ENCODE measurements around the gene PRRC2B. TPM values are rescaled to one million over a fixed set of nuclear protein-coding genes. Genes with fewer than 3 reads are reported as not detected.
A peak's percentile ranks its signal among the peaks of the same experiment; 100 is the strongest.

The PRRC2B gene
- total RNA-seq, 4 donors from 2014 or later: 81.7 to 159 (median 117) TPM

DNA sequence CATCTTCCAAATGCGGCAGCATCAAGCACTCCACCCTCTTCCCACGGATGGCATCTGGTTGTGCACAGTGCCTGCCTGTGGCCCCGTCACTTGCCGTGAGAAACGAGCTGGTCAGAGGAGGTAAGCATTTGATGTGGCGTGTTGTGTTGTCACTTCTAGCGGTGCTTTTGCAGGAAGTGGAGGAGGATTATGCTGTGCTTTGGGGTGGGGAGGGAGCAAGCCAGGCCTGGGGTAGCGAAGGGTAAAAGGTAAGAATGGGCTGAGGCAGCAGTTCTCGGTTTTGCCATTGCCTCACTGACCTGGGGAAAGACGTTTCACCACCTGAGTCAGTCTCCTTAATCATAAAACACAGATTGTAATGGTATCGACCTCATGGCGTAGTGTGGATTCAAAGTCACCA lies 106.5 kb downstream of the PRRC2B start:
- TF ChIP-seq POLR2A (IDR thresholded peaks at IDR 0.05) (no peak), CTCF (IDR thresholded peaks at IDR 0.05) (no peak)
- peaks cover 13 to 17% of the 10 kb centered on the region in 2 donors for H3K4me1 ChIP-seq
- H3K4me3 ChIP-seq (replicated peaks in 1 of 3): no peak overlapping the region
- H3K36me3 ChIP-seq: peaks cover 26 to 37% of the 10 kb centered on the region in 2 donors
- no peaks in the 10 kb centered on the region for H3K27me3 ChIP-seq
- WGBS, 2 donors: 81% methylated on average over 12 of the region's 12 CpGs
- H3K9me3 ChIP-seq: no peaks in the 10 kb centered on the region
- no peak for DNase-seq
- intact Hi-C loops (cut with DNase I): no loop called here
- H3K27ac ChIP-seq: no peak overlapping the region

DNA sequence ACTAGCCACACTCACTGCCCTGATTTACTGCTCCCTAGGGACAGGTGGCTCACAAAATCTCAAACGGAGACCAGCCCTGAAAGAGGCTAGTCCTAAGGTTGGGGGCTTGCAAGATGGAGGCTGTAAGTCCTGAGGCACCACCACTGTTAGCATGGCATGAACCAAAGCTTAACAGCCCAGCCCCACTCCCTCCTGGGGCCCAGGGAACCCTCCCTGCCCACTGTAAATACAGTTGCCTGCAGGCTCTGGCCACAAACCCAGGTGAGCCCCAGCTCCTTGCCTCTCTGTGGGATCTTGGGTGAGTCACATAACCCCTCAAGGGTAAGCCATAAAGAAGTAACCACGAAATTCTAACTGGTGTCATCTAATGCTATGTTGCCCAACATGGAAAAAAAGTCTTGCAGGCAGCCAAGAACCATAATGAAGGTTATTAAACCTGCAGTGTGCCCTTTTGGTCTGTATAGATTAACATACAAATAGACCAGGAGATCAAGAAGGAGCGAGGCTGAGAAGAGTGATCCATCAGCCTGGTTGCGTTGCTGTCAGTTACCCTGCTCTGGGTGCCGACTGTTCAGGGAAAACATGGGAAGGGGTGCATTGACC lies 107.2 kb downstream of the PRRC2B start:
- intact Hi-C loops (cut with DNase I): no loop called here
- Histone ChIP-seq H3K27me3 (no peaks in the 10 kb centered on the region), H3K4me3 (replicated peaks in 1 of 3) (no peak overlapping the region), H3K4me1 (peaks cover 13 to 17% of the 10 kb centered on the region in 2 donors), H3K36me3 (peaks cover 20 to 30% of the 10 kb centered on the region in 2 donors), H3K27ac (no peak overlapping the region), H3K9me3 (no peaks in the 10 kb centered on the region)
- 68 to 71% methylated on average over 5 of the region's 5 CpGs for WGBS, 2 donors
- TF ChIP-seq CTCF (IDR thresholded peaks at IDR 0.05) (no peak), POLR2A (IDR thresholded peaks at IDR 0.05) (no peak)
- no peak for DNase-seq

DNA sequence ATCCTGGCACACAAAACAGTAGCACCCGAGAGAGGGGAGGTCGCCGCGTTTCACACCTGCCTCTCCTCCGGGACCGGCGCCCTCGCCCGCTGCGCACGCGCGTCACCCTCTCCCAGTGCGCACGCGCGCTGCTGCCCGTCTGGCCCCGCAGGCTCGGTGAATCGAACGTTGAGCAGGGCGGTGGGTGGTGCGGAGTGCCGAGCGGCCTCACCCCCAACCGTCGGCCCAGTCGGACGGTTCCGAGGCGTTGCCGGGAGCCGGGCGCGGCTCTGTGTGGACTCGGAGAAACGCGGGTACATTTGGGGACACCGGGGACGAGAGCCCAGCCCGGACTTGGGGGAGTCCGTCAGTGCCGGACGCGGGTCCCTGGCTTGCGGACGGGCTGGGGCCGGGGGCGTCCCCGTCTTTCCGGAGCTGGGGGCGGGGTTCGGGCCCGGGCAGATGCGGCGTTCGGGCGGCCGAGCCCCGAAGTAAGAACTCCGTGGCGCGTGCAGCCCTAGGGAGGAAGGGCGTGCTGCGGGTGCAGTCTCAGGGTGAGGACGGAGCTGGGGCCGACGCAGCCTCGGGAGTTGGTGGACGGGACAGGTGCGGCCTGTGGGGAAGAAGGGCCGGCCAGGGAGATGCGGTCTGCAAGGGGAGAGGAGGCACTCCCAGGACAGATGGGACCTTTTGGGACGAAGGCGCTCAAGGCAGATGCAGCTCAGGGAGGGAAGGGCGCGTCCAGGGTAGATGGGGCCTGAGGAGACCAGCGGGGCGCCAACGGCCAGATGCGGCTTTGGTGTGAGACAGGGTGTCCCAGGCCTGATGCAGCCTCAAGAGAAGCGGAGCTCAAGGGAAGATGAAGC lies 109.1 kb downstream of the PRRC2B start, which contains the start of gene POMT1:
TSS of gene POMT1 (plus strand) at position 138 of the 845 bp plus-strand sequence. CDS start 1,301 bp downstream, outside the sequence.
- Histone ChIP-seq H3K27ac (peak within 1 kb of the TSS in 2 of 3 donors; percentile 46 to 52), H3K4me1 (peaks cover 13 to 17% of the 10 kb centered on the region in 2 donors), H3K36me3 (peaks cover under 1 to 16% of the 10 kb centered on the region in 2 donors), H3K9me3 (no peaks in the 10 kb centered on the region), H3K27me3 (no peaks in the 10 kb centered on the region), H3K4me3 (replicated peaks in 1 of 3) (peak within 1 kb of the TSS; percentile 66 to 85 (median 82))
- WGBS, 2 donors: 1 to 2% methylated on average over 34 to 44 of the region's 83 CpGs
- peak in 1 of 2 donors; percentile 64 for TF ChIP-seq POLR2A (IDR thresholded peaks at IDR 0.05)
- peak in 2 of 6 experiments; percentile 2 to 19 for TF ChIP-seq CTCF (IDR thresholded peaks at IDR 0.05)
- intact Hi-C loops (cut with DNase I): no loop called here
- peak; percentile 87 to 89 for DNase-seq

DNA sequence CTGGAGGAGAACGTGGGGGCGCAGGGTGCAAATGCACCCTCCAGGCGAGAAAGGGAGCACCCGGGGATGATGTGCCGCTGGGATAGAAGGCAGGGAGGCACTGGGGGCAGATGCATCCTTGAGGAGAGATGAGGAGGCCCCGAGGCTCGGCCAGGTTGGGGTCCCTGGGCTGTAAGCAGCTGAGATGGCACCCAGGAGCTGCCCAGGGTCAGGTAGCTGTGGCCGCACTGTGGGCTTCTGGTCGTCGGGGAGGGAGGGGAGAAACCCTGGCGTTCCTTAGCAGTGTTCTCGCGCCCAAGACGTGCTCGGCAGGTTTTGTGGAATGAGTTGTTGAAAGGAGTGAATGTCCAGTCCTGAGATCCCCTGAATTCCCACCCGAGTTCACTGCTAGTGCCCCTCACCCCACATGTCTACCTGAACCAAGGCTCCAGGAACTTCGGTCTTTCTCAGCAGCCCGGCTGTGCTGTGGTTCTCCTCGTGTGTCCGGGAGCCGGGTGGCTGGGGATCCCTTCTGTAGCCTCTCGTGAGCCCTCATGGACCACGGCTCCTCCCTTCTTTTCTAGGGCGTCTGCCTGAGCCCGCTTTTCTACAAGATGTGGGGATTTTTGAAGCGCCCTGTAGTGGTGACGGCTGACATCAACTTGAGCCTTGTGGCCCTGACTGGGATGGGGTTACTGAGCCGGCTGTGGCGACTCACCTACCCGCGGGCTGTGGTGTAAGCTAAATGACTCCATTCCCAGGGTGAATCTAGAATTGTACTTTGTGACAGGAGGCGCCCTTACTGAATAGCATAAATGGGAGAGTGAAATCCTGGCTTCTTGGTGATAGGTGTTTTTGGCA lies 110.0 kb downstream of the PRRC2B start:
- peaks cover 13 to 17% of the 10 kb centered on the region in 2 donors for H3K4me1 ChIP-seq
- TF ChIP-seq CTCF (IDR thresholded peaks at IDR 0.05) (no peak), POLR2A (IDR thresholded peaks at IDR 0.05) (no peak)
- intact Hi-C loops (cut with DNase I): no loop called here
- peak; percentile 16 to 18 for DNase-seq
- H3K9me3 ChIP-seq: no peaks in the 10 kb centered on the region
- no peak overlapping the region for H3K27ac ChIP-seq
- 18 to 22% methylated on average over 10 to 30 of the region's 32 CpGs for WGBS, 2 donors
- no peaks in the 10 kb centered on the region for H3K27me3 ChIP-seq
- peak overlapping the region; percentile 66 to 85 (median 82) for H3K4me3 ChIP-seq (replicated peaks in 1 of 3)
- H3K36me3 ChIP-seq: peaks cover 0 to 8% of the 10 kb centered on the region in 2 donors
